ENCODE results near the gene DCANP1. TPM values are rescaled to one million over a fixed set of nuclear protein-coding genes. Genes with fewer than 3 reads are reported as not detected.

DCANP1 gene
- total RNA-seq, 1 donor from 2014 or later: not detected

DNA sequence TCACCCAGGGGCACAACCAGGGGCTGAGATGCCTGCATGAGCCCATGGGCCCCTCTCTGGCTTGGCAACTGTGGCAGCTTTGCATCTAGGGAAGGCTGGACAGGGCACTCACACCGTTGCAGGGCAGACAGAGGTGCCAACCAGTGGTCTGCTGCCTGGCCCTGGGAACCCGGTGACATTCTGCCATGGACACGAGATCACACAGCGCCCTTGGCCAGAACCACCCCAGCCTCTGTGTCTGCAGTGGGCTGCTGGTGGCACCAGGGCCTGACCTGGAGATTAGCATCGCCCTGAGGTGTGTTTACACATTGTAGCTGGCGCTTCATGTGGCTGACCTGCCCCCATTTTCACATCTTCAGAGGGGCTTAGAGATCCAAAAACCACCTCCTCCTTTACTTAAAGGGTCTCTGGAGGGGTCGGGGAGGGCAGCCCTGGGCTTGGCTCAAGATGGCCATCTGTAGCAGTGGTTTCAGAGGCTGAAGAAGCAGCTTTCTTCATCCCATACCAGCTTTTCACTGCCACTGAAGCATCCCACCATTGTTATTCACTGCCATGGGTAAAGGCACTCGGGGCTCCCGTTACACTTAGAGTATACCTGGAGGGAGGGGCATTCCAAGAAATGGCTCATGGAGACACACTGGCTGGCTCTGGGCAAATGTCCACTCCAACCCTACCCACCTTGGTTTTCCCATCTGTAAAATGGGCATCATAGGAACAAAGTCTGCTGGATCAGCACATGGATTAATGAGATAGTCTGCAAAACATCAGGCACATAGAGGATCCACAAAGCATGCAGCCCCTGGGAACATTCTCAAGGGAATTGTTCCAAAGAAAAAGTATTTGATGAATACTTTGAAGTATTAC, 11.4 kb downstream of the DCANP1 start:
- no peak overlapping the region for H3K4me3 Mint-ChIP-seq (ENCODE audit: low read depth)
- H3K4me1 Mint-ChIP-seq (ENCODE audit: low read depth): peaks cover 4% of the 10 kb centered on the region
- H3K36me3 Mint-ChIP-seq (ENCODE audit: insufficient read depth): no peaks in the 10 kb centered on the region
- H3K27me3 Mint-ChIP-seq: peaks cover 6% of the 10 kb centered on the region
- DNase-seq (ENCODE audit: low spot score, unreplicated experiment): no peak
- H3K9me3 Mint-ChIP-seq (ENCODE audit: low read depth): no peaks in the 10 kb centered on the region
- no peak for TF ChIP-seq CTCF (IDR thresholded peaks at IDR 0.05; ENCODE audit: unreplicated experiment)
- no peak overlapping the region for H3K27ac Mint-ChIP-seq

GRCh38 chr5:135434591-135435466, 12.3 kb downstream of the DCANP1 start:
- no peak for DNase-seq (ENCODE audit: low spot score, unreplicated experiment)
- no peaks in the 10 kb centered on the region for H3K9me3 Mint-ChIP-seq (ENCODE audit: low read depth)
- H3K36me3 Mint-ChIP-seq (ENCODE audit: insufficient read depth): no peaks in the 10 kb centered on the region
- no peak overlapping the region for H3K4me3 Mint-ChIP-seq (ENCODE audit: low read depth)
- H3K4me1 Mint-ChIP-seq (ENCODE audit: low read depth): peaks cover 4% of the 10 kb centered on the region
- peaks cover 4% of the 10 kb centered on the region for H3K27me3 Mint-ChIP-seq
- no peak overlapping the region for H3K27ac Mint-ChIP-seq
- no peak for TF ChIP-seq CTCF (IDR thresholded peaks at IDR 0.05; ENCODE audit: unreplicated experiment)

- no peak overlapping the region for H3K27ac Mint-ChIP-seq
- H3K9me3 Mint-ChIP-seq (ENCODE audit: low read depth): peaks cover 2% of the 10 kb centered on the region
- H3K36me3 Mint-ChIP-seq (ENCODE audit: insufficient read depth): no peaks in the 10 kb centered on the region
- no peak overlapping the region for H3K4me3 Mint-ChIP-seq (ENCODE audit: low read depth)
- peaks cover 4% of the 10 kb centered on the region for H3K27me3 Mint-ChIP-seq
- DNase-seq (ENCODE audit: low spot score, unreplicated experiment): no peak
- peaks cover 4% of the 10 kb centered on the region for H3K4me1 Mint-ChIP-seq (ENCODE audit: low read depth)
- TF ChIP-seq CTCF (IDR thresholded peaks at IDR 0.05; ENCODE audit: unreplicated experiment): no peak
Measured at GRCh38 chr5:135433681-135434426, 13.3 kb downstream of the DCANP1 start.

DNA sequence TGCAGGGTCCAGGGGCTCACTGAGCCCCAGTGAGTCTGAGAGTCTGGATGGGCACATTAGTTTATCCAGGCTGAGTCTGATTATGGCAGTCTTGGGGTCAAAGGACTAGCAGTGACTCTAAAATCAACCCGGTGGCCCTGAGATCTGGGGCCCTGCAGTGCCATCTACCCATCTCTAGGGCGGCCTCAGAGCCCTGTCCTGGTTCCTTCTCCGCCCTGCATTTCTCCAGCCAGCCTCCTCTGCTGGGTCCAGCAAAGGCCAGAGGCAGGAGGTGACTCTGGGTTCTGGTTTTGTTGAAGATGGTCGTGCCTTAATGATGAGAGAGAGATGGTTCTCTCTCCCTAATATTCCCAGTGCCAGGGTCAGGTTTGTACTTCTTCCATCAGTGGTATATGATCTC, 15.0 kb downstream of the DCANP1 start:
- no peak for TF ChIP-seq CTCF (IDR thresholded peaks at IDR 0.05; ENCODE audit: unreplicated experiment)
- DNase-seq (ENCODE audit: low spot score, unreplicated experiment): no peak
- peaks cover 4% of the 10 kb centered on the region for H3K27me3 Mint-ChIP-seq
- H3K4me3 Mint-ChIP-seq (ENCODE audit: low read depth): no peak overlapping the region
- H3K36me3 Mint-ChIP-seq (ENCODE audit: insufficient read depth): no peaks in the 10 kb centered on the region
- H3K27ac Mint-ChIP-seq: no peak overlapping the region
- H3K4me1 Mint-ChIP-seq (ENCODE audit: low read depth): peaks cover 2% of the 10 kb centered on the region
- peaks cover 10% of the 10 kb centered on the region for H3K9me3 Mint-ChIP-seq (ENCODE audit: low read depth)

DNA sequence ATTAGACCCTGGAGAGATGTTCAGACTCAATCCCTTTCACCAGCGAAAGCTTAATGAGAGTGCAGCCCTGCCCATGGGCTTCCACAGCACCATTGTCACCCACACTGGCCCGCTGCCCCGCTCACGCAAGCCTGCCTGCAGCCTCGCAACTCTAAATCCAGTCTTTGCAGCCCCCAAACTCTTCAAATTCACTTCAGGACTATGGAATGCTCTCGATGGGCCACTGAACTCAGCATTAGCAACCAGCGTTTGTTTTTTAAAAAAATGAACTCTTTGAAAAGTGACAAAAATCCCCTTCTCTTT, 17.1 kb downstream of the DCANP1 start:
- Mint-ChIP-seq H3K9me3 (ENCODE audit: low read depth) (peaks cover 10% of the 10 kb centered on the region), H3K27me3 (peaks cover 4% of the 10 kb centered on the region), H3K36me3 (ENCODE audit: insufficient read depth) (no peaks in the 10 kb centered on the region), H3K27ac (no peak overlapping the region), H3K4me1 (ENCODE audit: low read depth) (peaks cover 6% of the 10 kb centered on the region), H3K4me3 (ENCODE audit: low read depth) (no peak overlapping the region)
- TF ChIP-seq CTCF (IDR thresholded peaks at IDR 0.05; ENCODE audit: unreplicated experiment): no peak
- no peak for DNase-seq (ENCODE audit: low spot score, unreplicated experiment)

Measured in progenitor cell of endocrine pancreas (in vitro differentiated cells).